ENCODE measurements around the gene HOXC5.

DNA sequence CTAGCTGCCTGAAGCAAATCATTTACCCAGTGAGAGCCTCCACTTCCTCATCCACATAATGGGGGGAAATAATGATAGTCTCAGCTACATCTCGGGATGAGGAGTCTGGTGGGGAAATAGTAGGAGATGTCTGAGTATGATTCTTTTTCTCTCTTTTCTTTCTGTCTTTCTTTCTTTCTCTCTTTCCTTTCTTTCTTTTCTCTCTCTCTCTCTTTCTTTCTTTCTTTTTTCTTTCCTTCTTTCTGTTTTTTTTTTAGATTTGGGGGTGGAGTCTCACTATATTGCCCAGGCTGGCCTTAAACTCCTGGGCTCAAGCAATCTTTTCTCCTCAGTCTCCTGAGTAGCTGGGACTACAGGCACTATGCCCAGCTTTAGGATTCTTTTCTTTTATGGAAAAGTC, 33.6 kb downstream of the HOXC5 start:
- TF ChIP-seq EP300 (IDR thresholded peaks at IDR 0.05) (no peak), POLR2A (IDR thresholded peaks at IDR 0.05) (no peak)
- TF ChIP-seq, protein P1, sequence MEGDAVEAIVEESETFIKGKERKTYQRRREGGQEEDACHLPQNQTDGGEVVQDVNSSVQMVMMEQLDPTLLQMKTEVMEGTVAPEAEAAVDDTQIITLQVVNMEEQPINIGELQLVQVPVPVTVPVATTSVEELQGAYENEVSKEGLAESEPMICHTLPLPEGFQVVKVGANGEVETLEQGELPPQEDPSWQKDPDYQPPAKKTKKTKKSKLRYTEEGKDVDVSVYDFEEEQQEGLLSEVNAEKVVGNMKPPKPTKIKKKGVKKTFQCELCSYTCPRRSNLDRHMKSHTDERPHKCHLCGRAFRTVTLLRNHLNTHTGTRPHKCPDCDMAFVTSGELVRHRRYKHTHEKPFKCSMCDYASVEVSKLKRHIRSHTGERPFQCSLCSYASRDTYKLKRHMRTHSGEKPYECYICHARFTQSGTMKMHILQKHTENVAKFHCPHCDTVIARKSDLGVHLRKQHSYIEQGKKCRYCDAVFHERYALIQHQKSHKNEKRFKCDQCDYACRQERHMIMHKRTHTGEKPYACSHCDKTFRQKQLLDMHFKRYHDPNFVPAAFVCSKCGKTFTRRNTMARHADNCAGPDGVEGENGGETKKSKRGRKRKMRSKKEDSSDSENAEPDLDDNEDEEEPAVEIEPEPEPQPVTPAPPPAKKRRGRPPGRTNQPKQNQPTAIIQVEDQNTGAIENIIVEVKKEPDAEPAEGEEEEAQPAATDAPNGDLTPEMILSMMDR (IDR thresholded peaks at IDR 0.05), result no peak
